GM19238 (cell line): ENCODE measurements around the gene RSKR.
"Not testable (repeated sequence)": the region's sequence is repeated elsewhere in the genome, so short reads cannot be mapped to it uniquely, and the experiment has no call there.

Experiments used
- DNase-seq: peaks from one replicate; pipeline ENCODE4 v3.0.0; 2011; ENCODE audit warnings: low spot score; ENCODE audit not compliant: insufficient read length

Gene RSKR, protein sequence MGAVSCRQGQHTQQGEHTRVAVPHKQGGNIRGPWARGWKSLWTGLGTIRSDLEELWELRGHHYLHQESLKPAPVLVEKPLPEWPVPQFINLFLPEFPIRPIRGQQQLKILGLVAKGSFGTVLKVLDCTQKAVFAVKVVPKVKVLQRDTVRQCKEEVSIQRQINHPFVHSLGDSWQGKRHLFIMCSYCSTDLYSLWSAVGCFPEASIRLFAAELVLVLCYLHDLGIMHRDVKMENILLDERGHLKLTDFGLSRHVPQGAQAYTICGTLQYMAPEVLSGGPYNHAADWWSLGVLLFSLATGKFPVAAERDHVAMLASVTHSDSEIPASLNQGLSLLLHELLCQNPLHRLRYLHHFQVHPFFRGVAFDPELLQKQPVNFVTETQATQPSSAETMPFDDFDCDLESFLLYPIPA

GRCh38 chr17:28613931-28614381, at the start of gene RSKR:
Gene RSKR (minus strand): TSS chr17:28614185. CDS start chr17:28614161, 24 bp downstream.
- DNase-seq: no peak

GRCh38 chr17:28663723-28664122, 49.7 kb upstream of the RSKR start:
- no peak for DNase-seq

DNA sequence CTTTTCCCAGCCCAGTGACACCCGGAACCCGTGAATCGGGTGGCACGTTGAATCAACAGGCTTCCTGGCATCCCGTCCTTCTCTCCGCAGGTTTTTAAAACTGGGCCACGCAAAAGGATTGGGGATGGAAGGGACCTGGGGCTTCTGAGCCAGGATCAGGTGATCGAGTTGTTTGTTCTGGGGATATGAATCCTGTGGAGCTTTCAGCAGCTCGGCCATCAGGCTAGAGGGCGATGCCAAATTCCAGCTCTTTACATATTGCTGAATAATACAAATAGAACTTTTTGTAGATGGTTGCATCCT, 48.5 kb upstream of the RSKR start:
- DNase-seq: no peak

GRCh38 chr17:28661635-28662526, 47.9 kb upstream of the RSKR start, which contains the start of the genes SDF2 and SUPT6H:
Gene SDF2 (minus strand): TSS chr17:28661906. CDS start chr17:28661876, 30 bp downstream.
Gene SUPT6H (plus strand): TSS chr17:28662205. CDS start chr17:28673402, 11,197 bp downstream.
- DNase-seq: peak; percentile 93

DNA sequence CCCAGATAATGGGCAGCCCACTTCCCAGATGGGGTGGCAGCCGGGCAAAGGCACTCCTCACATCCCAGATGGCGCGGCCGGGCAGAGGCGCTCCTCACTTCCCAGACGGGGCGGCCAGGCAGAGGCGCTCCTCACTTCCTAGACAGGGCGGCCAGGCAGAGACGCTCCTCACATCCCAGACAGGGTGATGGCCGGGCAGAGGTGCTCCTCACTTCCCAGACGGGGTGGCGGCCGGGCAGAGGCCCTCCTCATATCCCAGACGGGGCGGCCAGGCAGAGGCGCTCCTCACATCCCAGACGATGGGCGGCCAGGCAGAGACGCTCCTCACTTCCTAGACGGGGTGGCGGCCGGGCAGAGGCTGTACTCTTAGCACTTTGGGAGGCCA, 45.5 kb upstream of the RSKR start:
- DNase-seq: not testable (repeated sequence)

DNA sequence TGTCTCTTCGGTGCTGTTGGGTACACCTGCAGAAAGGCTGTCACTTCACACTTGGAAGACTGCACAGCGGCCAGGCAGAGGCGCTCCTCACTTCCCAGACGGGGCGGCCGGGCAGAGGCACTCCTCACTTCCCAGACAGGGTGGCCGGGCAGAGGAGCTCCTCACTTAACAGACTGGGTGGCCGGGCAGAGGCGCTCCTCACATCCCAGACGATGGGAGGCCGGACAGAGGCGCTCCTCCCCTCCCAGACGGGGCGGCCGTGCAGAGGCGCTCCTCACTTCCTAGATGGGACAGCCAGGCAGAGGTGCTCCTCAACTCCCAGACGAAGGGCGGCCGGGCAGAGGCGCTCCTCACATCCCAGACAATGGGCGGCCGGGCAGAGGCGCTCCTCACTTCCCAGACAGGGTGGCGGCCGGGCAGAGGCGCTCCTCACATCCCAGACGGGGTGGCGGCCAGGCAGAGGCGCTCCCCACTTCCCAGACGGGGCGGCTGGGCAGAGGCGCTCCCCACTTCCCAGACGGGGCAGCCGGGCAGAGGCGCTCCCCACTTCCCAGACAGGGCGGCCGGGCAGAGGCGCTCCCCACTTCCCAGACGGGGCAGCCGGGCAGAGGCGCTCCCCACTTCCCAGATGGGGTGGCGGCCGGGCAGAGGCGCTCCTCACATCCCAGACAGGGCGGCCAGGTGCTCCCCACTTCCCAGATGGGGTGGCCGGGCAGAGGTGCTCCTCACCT, 44.9 kb upstream of the RSKR start:
- DNase-seq: not testable (repeated sequence)

DNA sequence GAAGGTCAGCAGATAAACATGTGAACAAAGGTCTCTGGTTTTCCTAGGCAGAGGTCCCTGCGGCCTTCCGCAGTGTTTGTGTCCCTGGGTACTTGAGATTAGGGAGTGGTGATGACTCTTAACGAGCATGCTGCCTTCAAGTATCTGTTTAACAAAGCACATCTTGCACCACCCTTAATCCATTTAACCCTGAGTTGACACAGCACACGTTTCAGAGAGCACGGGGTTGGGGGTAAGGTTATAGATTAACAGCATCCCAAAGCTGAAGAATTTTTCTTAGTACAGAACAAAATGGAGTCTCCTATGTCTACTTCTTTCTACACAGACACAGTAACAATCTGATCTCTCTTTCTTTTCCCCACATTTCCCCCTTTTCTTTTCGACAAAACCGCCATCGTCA, 44.4 kb upstream of the RSKR start:
- DNase-seq: not testable (repeated sequence)

DNA sequence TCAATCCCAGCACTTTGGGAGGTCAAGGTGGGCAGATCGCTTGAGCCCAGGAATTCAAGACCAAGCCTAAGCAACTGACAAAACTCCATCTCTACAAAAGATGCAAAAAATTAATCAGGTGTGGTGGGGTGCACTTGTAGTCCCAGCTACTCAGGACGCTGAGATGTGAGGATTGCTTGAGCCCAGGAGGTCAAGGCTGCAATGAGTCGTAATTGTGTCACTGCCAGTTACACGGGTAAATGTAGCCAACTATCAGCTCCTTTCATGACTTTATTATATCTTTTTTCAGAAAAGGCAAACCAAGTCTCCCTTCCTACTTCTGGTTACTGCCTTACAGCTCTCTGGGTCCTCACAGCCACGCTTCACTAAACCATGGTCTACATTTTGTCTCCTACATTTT, 43.8 kb upstream of the RSKR start:
- DNase-seq: no peak

DNA sequence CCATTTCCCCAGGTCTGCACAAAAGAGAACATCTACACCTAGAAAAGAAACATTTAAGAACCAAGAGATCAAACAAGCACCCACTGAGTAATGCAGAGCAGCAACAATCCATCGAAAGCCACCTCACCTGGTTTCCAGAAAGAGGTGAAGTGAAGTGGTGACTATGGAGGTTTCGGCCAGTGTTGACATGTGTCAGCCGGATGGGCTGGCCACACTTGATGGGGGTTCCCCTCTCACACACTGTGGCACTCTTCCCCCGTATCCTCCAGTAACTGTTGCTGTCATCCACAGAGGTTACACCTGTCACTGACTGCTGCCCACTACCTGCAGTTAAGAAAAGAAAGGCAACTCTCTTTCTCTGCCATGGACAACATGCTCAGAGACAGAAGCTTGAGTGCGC, 41.2 kb upstream of the RSKR start:
- DNase-seq: no peak

GRCh38 chr17:28648698-28649097, 34.7 kb upstream of the RSKR start:
- no peak for DNase-seq

DNA sequence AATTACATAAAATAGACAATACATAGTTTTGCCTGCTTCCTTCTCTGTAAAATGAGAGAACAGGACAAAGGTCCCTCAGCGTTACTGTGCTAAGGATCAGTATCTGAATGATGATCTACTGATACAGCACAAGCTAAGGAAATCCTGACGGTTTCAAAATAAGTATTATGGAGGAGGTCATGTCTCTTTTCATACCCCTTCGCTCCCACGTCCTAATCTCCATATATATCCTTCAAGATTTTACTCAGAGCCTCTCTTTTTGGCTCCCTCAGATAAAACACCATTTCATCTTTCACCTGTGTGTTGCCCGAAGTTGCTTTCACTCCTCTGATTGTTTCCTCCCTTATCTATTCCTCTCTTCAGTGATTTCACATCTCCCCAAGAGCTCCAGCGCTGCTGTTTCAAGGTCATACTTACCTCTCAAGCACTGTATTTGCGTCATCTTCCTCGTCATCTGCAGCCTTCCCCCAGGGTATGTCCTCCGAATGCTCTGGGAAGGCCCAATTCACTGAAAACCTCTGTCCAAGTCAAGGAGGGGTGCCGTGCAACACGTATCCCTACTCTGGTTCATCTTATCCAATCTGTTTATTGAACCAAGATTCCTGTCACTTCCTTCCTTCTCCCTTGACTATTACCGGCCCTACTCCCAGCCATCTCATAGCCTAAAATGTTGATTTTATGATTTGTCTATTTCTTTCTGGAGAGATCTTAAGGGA, 32.2 kb upstream of the RSKR start:
- no peak for DNase-seq

GRCh38 chr17:28645576-28645939, 31.6 kb upstream of the RSKR start:
- no peak for DNase-seq

- peak; percentile 96 for DNase-seq
Observed at GRCh38 chr17:28644787-28645575, 31.0 kb upstream of the RSKR start, which contains the start of gene BLTP2. Gene BLTP2 (minus strand): TSS chr17:28645158. CDS start chr17:28645056, 102 bp downstream.

- peak; percentile 52 for DNase-seq
Observed at GRCh38 chr17:28643983-28644786, 30.2 kb upstream of the RSKR start.

- DNase-seq: no peak
Observed at GRCh38 chr17:28641579-28641978, 27.6 kb upstream of the RSKR start.

DNA sequence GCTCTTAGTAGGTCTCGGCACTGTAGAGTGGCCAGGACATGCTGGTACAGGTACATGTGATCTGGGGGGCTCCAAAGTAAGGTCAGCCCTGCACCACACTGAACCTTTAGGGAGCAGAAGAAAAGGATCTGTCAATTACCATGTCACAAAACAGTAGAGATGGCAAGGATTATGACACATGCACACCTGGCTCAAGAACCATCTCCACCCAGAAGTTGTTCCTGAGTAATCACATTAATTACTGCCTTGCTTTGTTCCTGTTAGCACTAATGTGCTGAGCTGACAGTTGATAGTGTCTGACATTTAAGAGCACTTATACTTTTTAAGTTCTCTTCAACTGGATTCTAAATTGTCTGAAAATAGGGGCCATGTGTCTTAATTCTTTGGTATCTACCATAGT, 21.5 kb upstream of the RSKR start:
- no peak for DNase-seq

GRCh38 chr17:28634206-28634865, 20.4 kb upstream of the RSKR start:
- no peak for DNase-seq

GRCh38 chr17:28626818-28627217, 12.8 kb upstream of the RSKR start:
- DNase-seq: no peak

DNA sequence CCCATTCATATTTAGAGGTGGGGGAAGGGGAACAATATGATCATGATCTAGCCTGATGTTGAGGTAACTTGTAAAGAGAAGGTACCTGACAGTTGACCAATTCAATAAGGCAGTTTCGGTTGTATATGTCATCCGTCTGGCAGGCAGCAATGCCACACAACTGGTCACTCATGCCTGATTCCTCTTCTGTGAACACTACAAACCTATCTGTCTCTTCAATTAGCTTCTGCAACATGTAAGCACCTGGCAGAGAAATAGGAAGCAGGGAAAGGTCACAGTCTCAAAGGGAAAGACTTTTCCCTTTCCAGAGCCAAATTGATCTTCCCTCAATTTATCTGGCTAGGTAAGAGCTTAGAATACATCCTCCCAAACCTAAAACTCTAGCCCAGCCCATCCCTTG, 10.2 kb upstream of the RSKR start:
- no peak for DNase-seq
